GM19455 (cell line): ENCODE results near the gene NIN.

ENCODE experiments used
- ATAC-seq: cut with Tn5 transposase; IDR thresholded peaks from one replicate; pipeline ENCODE4 v1.9.1; 2021; ENCODE audit not compliant: unreplicated experiment

Gene NIN

DNA sequence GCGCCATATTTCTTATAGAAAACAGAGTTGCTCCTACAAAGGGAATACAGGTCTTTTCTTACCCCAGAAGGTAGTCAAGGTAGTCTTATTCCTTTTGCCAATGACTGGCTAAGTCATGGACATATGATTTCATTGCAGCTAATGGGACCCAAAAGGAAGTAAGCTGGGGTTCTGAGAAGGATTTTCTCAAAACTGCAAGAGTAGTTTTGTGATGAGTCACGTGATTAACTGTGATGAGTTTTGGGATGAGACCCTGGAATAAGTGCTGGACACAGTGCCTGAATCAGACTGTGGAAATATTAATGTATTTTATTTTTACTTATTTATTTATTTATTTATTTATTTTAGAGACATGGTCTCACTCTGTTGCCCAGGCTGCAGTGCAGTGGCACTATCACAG, 13.4 kb upstream of the NIN start:
- no peak for ATAC-seq

DNA sequence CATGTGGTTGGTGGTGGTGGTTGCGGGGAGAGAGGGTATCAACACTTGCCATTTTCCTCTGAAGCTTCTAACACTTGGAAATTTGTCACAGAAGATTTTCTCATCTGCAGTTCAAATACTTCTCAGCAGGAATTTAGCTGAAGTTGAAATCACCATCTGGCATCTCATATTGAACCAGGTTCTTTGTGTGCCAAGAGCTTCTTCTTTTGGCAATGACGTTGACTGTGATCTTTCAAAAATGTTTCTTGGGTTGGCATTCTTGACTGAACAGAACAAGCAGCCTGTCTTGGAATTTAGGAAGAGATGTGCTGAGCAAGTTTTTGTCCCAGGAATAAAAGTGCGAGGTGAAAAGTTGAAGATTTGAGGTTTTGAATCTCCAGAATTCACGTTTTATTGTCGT, 8.7 kb upstream of the NIN start:
- no peak for ATAC-seq

DNA sequence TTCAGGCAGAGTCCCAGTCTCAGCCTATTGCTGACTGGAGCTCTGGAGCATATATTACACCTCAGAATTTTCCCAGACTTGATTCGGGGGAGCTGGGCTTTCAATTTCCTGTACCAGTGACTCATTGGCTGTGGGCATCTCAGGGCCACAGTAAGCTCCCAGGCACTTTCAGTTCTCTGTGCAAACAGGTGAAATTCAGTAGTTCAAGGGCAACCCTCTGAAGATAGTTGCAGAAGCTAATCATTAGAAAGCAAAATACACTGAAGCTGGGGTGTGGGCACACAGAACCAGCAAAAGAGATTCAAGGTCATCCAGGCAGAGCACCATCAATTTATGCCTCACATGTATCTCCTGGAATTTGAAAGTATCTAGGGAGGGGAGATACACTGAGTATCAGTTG, 8.1 kb upstream of the NIN start:
- no peak for ATAC-seq

DNA sequence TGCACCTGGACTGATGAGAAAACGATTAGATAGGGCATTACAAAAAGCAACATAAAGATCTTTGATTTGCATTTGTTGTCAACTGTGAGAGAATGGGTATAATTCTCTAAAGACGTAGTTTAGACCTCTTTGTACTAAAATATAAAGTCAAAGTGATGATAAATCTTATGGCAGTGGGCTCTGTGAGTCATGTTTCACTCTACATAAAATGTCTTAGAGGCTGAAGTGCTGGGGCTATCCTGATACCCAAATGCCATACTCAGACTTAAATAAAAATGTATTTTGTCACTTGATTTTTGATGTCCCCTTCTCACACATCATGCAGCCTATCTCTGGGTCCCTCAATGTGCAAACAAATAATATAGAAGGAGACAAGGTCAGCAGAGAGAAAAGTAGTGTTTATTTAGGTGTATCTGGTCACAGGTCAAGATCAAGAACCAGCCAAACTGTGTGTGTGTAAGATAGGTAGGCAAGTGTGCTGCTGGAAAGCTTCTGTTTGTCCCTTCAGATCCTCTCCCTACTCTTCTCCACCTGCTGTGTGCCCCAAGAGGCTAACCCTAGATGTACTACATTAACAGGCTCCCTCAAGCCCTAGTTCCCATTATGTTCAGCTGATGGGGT, 7.0 kb upstream of the NIN start:
- no peak for ATAC-seq

DNA sequence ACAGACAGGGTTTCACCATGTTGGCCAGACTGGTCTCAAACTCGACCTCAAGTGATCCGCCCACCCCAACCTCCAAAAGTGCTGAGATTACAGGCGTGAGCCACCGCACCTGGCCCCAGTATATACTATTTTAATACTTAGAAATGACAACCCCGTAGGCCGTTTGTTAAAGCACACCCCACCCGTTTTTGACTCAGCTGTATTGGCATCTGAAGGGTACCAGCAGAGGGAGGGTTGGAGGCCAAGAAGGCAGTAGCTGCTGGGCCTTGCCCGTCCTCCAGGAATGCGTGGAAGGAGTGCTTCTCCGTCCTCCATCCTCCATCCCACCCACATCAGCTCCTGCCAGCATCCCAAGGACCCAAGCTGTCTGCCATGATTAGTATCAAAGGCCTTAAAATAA, 6.3 kb upstream of the NIN start:
- ATAC-seq: no peak

DNA sequence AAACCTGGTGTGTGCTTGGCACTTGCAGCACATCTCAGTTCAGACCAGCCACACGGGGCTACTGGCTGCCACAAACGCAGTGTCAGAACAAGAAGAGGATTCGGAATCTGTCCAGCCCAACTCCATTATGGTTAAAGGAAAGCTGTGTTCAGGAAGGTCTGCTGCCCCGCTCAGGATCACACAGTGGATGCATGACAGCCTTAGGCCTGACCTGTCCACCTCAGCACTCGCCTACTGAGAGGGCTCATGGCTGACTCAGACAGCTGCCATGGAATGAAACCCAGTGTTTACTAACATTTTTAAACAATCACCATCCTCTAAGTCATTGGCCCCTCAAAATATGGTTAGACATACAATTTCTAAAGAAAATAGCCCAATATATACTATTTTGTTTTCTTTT, 5.6 kb upstream of the NIN start:
- ATAC-seq: no peak

DNA sequence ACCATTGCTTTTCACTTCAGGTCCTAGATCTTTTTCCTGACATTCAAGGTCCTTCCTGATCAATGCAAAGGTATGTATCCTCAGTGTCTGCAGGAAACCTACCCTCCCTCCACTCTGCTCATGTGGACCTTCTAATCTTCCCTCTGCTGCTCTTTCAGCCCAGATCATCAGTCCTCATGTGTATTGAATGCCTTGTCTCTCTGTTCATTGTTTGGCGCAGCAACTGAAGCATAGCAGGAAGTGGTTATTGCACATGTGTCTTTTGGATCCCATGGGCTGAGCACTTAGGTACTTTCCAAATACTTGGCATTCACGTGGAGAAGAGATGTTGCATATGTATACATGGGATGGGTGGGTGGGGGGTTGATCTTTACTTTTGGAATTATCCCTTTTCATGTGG, 4.3 kb upstream of the NIN start:
- no peak for ATAC-seq

DNA sequence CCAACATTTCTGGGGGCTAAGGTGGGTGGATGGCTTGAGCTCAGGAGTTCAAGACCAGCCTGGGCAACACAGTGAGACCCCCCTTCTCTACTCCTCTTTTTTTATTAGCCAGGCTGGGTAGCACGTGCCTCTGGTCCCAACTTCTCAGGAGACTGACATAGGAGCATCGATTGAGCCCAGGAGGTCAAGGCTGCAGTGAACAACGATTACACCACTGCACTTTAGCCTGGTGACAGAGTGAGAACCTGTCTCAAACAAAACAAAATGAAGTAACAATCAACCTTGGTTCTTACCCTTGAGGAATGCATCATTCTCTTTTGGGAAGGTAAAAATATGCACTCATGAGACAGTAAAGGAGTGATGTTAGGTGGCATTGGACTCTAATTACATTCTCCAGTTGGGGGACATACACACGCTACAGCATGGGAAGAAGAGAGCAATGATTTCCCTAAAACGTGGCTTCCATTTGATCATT, 3.9 kb upstream of the NIN start:
- no peak for ATAC-seq

DNA sequence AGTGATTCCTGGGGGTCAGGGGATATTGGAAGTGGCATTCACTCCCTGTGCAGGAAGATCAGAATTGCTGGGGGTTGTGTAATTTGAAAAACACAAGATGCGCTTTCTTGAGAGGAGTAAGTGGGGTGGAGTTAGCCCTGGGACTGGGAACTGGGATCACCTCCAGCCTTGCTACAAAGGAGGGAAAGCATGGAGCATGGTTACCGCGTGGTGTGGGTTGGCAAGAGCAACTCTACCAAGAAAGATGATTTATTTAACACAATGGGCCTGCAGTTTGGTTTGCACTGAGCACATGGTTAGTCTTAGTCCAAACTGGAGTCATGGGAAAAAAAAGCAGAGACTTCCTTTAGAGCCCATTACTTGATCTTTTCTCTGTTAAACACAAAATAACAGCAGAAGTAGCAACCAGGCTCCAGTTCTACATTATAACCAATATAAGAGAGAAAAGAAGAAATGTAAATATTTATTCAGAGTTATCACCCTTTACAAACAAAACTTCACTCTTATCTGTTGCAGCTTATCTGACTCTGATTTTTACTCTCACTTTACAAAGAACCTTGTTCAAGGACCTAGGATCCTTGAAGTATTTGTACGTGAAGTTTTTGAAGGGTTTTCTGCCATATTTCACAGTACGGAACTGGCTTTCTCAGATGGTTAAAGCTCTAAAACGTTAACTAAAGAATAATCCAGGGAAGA, 2.1 kb upstream of the NIN start:
- no peak for ATAC-seq

DNA sequence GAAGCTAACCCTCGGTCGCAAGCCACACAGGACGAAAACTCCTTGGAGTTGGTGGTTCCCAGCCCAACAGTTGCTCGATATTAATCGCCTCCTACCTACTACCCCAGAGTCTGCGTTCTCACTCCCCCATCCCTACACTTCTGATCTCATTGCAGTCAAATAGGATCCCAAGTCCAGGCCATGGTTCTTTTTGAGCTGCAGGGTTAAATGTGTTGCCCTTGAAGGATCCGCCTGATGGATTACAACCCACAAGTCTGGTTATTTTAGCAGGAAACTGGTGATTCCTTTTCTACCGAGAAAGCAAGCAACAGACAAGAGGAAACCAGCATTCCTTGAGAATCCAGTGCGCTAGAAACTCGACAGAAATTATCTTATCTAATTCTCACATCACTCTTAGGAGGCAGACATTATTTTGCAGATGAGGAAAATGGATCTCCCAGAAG, 785 bp upstream of the NIN start:
- no peak for ATAC-seq

DNA sequence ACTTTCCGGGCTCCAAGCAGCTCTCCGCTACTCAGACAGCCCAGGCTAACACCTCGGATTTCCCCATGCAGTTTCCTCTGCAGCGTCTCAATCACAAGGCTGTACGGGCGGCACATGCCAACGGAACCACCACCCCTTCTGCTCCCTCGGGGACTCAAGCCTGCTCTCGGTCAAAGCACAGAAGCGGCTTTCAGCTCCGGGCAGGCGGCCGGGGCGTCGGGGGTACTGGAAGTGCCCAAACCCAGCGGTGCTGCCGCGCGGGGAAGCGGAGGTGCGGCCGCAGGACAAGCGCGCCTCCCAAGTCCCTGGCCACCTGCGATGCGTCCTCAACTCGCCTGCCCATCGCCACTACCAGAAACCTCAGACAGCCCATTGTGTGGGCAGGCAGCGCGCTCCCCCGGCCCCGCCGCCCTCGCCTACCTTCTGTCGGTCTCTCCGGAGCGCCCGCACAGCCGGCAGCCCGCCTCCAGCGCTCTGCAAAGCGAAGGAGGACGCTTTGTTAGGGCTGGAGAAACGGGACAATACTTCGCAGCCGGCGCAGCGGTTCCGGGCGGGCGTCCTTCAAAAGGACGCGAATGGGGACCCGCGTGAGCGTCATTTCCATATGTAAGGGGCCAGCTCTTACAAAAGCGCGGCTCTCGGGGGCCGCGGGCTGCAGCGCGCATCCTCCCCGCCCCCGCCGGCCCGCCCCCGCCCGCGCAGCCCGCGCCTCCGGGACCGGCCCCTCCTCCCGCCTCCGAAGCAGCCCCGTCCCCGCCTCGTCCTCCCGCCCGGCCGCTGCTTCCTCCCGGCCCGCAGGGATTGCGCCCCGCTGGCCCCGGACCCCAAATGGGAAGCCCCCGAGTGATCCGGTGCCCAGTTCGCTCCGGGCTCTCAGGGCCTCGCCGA, 674 bp downstream of the NIN start:
- ATAC-seq: peak; percentile 51

DNA sequence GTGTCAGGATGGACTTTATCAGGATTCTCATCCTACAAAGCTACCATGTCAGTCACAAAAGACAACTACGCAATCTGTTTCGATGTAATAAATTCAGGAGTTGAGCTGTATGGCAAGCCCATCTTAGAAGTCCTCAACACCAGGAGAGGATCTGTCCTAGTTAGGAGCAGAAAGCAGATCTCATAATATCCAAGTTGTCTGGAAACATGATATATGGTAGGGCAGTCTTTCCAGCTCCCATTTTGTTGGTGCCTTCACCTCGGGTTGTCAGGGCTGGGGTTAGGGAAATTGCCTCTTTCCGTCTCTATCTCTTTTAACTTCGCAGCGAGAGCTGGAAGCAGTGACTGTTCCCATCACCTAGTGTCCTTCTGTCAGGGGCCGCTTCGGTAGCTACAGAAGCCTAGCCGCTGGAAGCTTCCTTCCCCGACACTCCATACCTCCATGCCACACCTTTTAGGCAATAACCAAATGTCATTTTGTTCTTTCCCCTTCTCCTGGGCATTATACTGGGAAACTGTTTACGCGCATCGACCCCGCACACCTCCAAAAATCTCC, 1.4 kb downstream of the NIN start:
- ATAC-seq: no peak

DNA sequence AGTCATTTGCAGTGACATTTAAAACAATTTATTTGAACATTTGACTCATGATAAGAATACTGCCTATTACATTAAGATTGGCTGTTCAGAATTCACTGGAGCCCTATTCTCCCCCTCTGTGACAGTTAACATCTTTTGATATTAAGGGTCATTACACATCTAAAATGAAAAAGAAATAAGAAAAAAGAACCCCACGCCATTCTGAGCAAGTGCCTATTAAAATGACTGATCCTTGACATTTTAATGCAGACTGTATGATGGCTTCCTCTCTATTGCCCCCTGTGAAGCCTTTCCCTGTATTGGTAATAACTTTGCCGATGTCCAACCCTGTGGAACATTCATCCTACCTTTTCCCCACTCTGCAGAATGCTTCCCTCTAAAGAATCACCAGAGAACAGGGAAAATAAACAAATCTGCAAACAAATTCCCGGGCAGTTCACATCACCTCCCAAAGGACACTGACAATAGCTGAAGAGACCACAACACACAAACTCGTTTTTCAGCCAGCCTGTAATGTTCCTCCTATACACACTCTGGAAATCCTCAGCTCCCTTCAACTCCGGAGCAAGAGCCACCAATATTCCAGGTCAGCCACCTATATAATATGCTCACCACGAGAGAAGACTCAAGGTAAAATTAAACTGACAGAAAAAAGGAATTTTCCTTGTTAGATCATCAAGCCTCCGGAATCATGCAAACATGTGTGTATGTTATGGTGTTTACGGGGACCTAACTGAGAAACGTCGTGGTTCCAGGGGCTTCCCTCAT, 2.1 kb downstream of the NIN start:
- ATAC-seq: no peak

DNA sequence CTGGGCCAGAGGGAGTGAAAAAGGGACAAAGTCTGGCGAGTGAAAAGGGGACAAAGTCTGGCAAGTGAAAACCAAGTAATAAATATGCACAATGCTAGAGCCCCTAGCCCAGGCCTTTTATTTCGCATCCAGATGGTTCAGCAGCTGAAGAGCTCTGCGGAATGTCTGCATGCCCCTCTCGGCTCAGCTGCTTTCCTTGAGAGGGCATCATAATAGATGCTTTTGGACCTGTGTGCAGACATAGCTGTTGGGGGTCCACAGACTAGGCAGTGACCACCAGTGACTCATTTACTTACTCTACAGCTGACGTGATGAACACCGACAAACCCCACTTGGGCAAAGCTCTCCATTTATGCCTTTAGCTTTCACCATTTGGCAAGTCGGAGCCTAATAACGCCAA, 4.3 kb downstream of the NIN start:
- ATAC-seq: no peak

DNA sequence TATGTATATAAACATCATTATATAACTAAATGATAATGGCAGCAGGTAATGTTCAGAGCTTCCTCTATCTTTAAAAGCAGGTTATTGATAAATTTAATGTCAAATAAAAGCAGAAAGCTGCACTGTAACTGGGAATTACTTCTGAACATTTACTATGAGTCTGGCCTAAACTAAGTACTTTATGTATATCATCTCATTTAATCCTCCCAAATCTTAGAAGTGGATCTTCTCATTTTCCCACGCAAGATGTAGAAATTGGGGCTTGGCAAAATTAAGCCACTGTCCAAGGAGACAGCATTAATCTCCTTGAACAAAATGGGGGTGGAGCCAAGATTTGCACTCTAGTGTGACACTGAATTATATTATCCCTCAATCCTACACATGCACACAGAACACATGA, 5.7 kb downstream of the NIN start:
- ATAC-seq: no peak

DNA sequence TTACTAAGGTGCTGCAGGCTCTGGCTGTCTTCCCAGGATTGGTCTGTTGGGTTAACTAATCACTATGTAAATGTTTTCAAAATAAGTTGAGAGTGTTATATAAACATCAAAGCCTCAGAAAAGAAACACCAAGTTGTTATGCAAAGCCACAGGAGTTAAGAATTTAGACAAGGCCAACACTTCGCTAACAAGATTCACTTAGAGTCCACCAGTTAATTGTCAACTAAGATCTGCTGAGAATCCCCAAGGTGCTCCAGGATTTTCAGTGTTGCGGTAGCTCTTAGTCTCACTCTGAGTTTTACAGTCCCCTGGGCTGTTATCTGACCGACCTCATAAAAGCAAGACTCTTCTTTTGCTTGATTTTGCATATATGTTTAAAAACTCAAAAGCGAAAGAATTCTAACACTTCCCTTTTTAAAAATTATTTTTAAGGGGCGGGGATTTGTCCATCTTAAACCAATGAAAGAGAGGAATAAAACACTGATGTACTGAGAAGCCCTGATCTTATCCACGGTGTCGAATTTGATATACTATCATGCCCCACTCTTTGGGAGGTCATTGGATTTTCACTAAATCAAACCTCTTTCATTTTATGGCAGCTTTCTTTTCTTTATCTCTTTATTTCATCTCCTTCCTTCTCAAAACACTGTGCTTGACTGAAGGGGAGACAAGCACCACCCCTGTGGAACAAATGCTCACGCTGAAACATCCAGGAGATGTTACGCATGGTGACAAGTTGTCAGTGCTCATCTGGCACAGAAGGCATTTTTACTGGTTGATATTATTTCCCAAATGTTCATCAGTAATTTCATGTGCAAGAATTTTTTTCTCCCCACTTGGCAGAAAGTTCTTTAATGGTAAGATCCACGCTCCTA, 7.0 kb downstream of the NIN start:
- peak; percentile 54 for ATAC-seq

DNA sequence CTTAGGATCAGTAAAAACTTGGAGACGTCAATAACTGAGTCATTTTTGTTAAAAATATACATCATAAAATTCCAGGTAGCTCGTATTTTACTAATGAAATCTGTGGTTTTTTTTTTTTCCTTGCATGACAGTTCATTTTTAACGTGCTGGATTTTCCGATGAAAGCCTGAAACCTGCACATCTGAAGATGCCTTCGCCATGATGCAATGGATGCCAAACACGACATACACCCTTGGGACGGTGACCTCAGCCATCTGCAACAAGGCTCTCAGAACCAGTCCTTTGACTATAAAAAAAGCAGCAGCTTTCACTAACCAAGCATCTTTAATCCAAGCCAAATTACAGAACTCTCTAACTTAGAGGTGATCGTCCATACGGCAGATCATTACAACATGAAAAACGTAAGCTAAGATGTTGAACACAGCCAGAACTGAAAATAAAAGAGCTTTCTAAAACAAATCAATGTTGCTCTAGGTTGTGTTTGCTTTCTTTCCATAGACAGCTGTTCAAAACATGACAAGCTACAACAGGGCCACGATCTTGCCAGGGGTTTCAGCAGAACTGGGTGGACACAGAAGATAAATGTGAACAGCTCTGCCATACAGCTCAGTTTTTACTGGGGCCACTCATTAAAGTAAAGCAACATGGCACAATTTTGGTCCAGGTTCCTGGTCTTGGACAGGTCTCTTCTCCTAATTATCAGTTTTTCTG, 7.8 kb downstream of the NIN start:
- ATAC-seq: peak; percentile 25

DNA sequence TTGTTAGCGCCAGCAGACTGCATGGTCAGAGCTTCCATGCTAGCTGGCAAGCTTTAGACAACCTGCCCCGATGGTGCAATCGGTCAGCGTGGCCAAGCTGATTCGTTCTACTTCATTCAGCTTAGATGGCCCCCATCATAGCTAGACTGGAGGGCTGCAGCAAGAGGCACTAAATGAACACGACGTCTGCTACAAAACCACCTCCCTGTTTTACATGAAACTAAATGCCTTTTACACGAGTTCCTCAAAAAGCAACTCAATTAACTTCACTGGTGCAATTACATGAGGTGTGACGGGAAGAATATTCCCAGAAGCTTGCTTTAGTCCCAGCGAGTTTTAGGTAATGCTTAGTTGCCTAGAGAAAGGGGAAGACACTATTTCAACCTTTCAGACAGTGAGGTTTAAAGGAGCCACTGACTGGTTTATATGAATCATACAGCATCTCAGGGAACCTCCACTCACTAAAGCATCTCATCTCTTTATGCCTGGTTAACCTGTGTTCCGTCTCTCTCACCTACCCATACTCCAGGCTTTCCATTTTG, 8.4 kb downstream of the NIN start:
- ATAC-seq: no peak
